AG08396 (cell line): ENCODE data around the gene C1orf94.
"Not testable (repeated sequence)": the region's sequence is repeated elsewhere in the genome, so short reads cannot be mapped to it uniquely, and the experiment has no call there.

Source experiments
- DNase-seq: peaks from one replicate; pipeline ENCODE4 v3.0.0; 2012; ENCODE audit warnings: low spot score, mixed read lengths

C1orf94 gene

GRCh38 chr1:34164771-34165391 lies 11.8 kb upstream of the C1orf94 start, which contains the start of gene CSMD2:
TSS of gene CSMD2 (minus strand) at chr1:34165230. CDS start at chr1:34165097, 133 bp downstream.
- DNase-seq = peak; percentile 78

- DNase-seq = no peak
Observed at GRCh38 chr1:34165422-34165921, 11.2 kb upstream of the C1orf94 start.

- no peak for DNase-seq
Observed at GRCh38 chr1:34166191-34166624, 10.5 kb upstream of the C1orf94 start.

GRCh38 chr1:34166625-34167361 lies 9.9 kb upstream of the C1orf94 start:
- peak; percentile 49 for DNase-seq

GRCh38 chr1:34167389-34167788 lies 9.3 kb upstream of the C1orf94 start:
- no peak for DNase-seq

- no peak for DNase-seq
Observed at GRCh38 chr1:34175744-34176143, 963 bp upstream of the C1orf94 start.

- DNase-seq = peak; percentile 35
Observed at GRCh38 chr1:34178072-34178471, 1.4 kb downstream of the C1orf94 start.

GRCh38 chr1:34183381-34183780 lies 6.7 kb downstream of the C1orf94 start:
- DNase-seq = not testable (repeated sequence)

- no peak for DNase-seq
Observed at GRCh38 chr1:34186741-34187494, 10.2 kb downstream of the C1orf94 start.

GRCh38 chr1:34188418-34188817 lies 11.7 kb downstream of the C1orf94 start:
- no peak for DNase-seq

GRCh38 chr1:34188985-34189384 lies 12.3 kb downstream of the C1orf94 start:
- DNase-seq = no peak

GRCh38 chr1:34190692-34191091 lies 14.0 kb downstream of the C1orf94 start:
- DNase-seq = no peak

GRCh38 chr1:34192621-34193020 lies 15.9 kb downstream of the C1orf94 start:
- DNase-seq = no peak

- DNase-seq = peak; percentile 58
Observed at GRCh38 chr1:34199927-34200326, 23.2 kb downstream of the C1orf94 start.

- DNase-seq = no peak
Observed at GRCh38 chr1:34212673-34213072, 36.0 kb downstream of the C1orf94 start.

GRCh38 chr1:34213956-34214355 lies 37.2 kb downstream of the C1orf94 start:
- no peak for DNase-seq

- no peak for DNase-seq
Observed at GRCh38 chr1:34231441-34231840, 54.7 kb downstream of the C1orf94 start.

GRCh38 chr1:34235594-34235993 lies 58.9 kb downstream of the C1orf94 start:
- no peak for DNase-seq

GRCh38 chr1:34236089-34236488 lies 59.4 kb downstream of the C1orf94 start:
- DNase-seq = no peak

GRCh38 chr1:34237151-34237815 lies 60.6 kb downstream of the C1orf94 start:
- DNase-seq = no peak

GRCh38 chr1:34245967-34246366 lies 69.3 kb downstream of the C1orf94 start:
- no peak for DNase-seq

- DNase-seq = no peak
Observed at GRCh38 chr1:34250342-34250741, 73.6 kb downstream of the C1orf94 start.
